WTC11 (cell line): ENCODE measurements around the gene EN2.

ENCODE experiments used
- ATF1 ChIP-seq: sonication (generic); formaldehyde crosslinking; IDR thresholded peaks from 2 replicates; pipeline ENCODE4 v1.8.1; 2023; ENCODE audit warnings: mild to moderate bottlenecking, moderate library complexity, missing genetic modification reagents
- OVOL2 ChIP-seq: fragments of 250-450 bp; sonication (Bioruptor Pico); IDR thresholded peaks from 2 replicates; pipeline ENCODE4 v1.9.0; 2021; ENCODE audit warnings: mild to moderate bottlenecking, borderline replicate concordance
- SP1 ChIP-seq: sonication (generic); formaldehyde crosslinking; conservative IDR thresholded peaks from 2 replicates; pipeline ENCODE4 v1.8.1; 2022; ENCODE audit warnings: missing genetic modification reagents
- ZNF263 ChIP-seq: sonication (generic); formaldehyde crosslinking; IDR thresholded peaks from 2 replicates; pipeline ENCODE4 v1.8.1; 2022; ENCODE audit warnings: low read depth, mild to moderate bottlenecking, moderate library complexity, missing genetic modification reagents
- TF ChIP-seq, protein P1 (sequence below): fragments of 200-600 bp; IDR thresholded peaks from 2 replicates; pipeline ENCODE4 v1.8.0; 2022; ENCODE audit warnings: antibody characterized with exemption
- TF ChIP-seq, protein P2 (sequence below): sonication (generic); formaldehyde crosslinking; IDR thresholded peaks from 2 replicates; pipeline ENCODE4 v1.8.0; 2022; ENCODE audit warnings: mild to moderate bottlenecking, missing genetic modification reagents

DNA sequence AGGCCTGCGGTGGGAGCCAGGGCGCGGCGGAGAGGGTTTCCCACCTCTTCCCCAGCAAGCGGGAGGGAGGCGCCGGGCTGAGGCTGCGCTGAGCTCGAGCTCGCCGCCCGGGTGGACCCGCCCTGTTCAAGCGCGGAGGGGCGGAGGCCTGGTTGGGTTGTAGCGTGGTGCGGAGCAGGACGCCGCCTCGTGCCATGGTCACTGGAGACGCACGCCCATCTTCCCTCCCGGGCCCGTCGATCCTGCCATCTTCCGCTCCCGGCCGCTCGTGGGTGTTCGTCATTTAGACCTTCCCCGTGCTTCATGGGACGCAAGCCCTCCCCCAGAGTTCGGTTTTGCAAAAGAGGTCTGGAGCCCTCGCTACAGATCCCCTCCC is 9.3 kb upstream of the EN2 start:
- TF ChIP-seq, protein P1, sequence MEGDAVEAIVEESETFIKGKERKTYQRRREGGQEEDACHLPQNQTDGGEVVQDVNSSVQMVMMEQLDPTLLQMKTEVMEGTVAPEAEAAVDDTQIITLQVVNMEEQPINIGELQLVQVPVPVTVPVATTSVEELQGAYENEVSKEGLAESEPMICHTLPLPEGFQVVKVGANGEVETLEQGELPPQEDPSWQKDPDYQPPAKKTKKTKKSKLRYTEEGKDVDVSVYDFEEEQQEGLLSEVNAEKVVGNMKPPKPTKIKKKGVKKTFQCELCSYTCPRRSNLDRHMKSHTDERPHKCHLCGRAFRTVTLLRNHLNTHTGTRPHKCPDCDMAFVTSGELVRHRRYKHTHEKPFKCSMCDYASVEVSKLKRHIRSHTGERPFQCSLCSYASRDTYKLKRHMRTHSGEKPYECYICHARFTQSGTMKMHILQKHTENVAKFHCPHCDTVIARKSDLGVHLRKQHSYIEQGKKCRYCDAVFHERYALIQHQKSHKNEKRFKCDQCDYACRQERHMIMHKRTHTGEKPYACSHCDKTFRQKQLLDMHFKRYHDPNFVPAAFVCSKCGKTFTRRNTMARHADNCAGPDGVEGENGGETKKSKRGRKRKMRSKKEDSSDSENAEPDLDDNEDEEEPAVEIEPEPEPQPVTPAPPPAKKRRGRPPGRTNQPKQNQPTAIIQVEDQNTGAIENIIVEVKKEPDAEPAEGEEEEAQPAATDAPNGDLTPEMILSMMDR: no peak
- TF ChIP-seq SP1: no peak
- no peak for TF ChIP-seq ATF1 (CRISPR knock-in tag)
- TF ChIP-seq, protein P2, sequence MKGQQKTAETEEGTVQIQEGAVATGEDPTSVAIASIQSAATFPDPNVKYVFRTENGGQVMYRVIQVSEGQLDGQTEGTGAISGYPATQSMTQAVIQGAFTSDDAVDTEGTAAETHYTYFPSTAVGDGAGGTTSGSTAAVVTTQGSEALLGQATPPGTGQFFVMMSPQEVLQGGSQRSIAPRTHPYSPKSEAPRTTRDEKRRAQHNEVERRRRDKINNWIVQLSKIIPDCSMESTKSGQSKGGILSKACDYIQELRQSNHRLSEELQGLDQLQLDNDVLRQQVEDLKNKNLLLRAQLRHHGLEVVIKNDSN (CRISPR knock-in tag): no peak
- no peak for TF ChIP-seq ZNF263
- no peak for TF ChIP-seq OVOL2
